Left ventricle myocardium superior (tissue), 1 donor: ENCODE data around the gene BRPF3. TPM values are rescaled to one million over a fixed set of nuclear protein-coding genes. Genes with fewer than 3 reads are reported as not detected.
A peak's percentile ranks its signal among the peaks of the same experiment; 100 is the strongest.

Experiments used
- ATAC-seq: fragments of 200-7000 bp; cut with Tn5 transposase; one replicate; pipeline ENCODE4 v1.9.1; 2020; ENCODE audit warnings: mild to moderate bottlenecking, moderate library complexity
- DNase-seq: peaks from one replicate; pipeline ENCODE4 v3.0.0-alpha.2; 2020
- intact Hi-C: fragments of 100-400 bp; cut with micrococcal nuclease; formaldehyde crosslinking; loops from one replicate; pipeline ENCODE4 v1.11.0; 2022
- long read RNA-seq: library from polyadenylated mRNA; unstranded; transcript quantifications from one replicate; pipeline ENCODE4 v2.0.0, GENCODE V29; 2021
- total RNA-seq: library from RNA; stranded (reverse); fragmentation: NEBNext Ultra II Directional; extraction: Animal tissue kit (Norgen Biotek cat#: 25700); gene quantifications from one replicate; pipeline ENCODE4 v1.2.1, GENCODE V29; 2021
- donor health status: DM: no; HTN: yes; CAD: no; lungs with severe emphysema.

BRPF3 gene
- 23.5 TPM for total RNA-seq
- long read RNA-seq, partial matches to known transcripts = 12 of 12 reads
- long read RNA-seq, other reads (novel, unspliced or antisense) = 0 of 12 reads

GRCh38 chr6:36196113-36196879 is at the start of gene BRPF3:
BRPF3 (plus strand) TSS chr6:36196744; CDS start chr6:36200323, 3,579 bp downstream.
- ATAC-seq = peak; percentile 79

GRCh38 chr6:36147294-36147693 is 49.2 kb upstream of the BRPF3 start:
- DNase-seq (no peak), ATAC-seq (no peak)
- intact Hi-C loops = no loop called here

More at GRCh38 chr6:36196113-36196879, at the start of gene BRPF3:
- intact Hi-C loops = no loop called here
- DNase-seq = peak; percentile 88

GRCh38 chr6:36149476-36149875 is 47.1 kb upstream of the BRPF3 start:
- intact Hi-C loops = no loop called here
- DNase-seq (no peak), ATAC-seq (no peak)

GRCh38 chr6:36150283-36150682 is 46.3 kb upstream of the BRPF3 start:
- no peak for ATAC-seq
- intact Hi-C loops = no loop called here

GRCh38 chr6:36154286-36154685 is 42.3 kb upstream of the BRPF3 start:
- intact Hi-C loops = no loop called here
- ATAC-seq = no peak
- DNase-seq = no peak

More at GRCh38 chr6:36150283-36150682, 46.3 kb upstream of the BRPF3 start:
- DNase-seq = no peak

- ATAC-seq = no peak
- no peak for DNase-seq
- intact Hi-C loops = no loop called here
Observed at GRCh38 chr6:36155662-36156061, 40.9 kb upstream of the BRPF3 start.

- ATAC-seq (no peak), DNase-seq (no peak)
- intact Hi-C loops = no loop called here
Observed at GRCh38 chr6:36160147-36160760, 36.3 kb upstream of the BRPF3 start.

GRCh38 chr6:36169023-36170007 is 27.2 kb upstream of the BRPF3 start:
- no peak for ATAC-seq
- DNase-seq = no peak
- intact Hi-C loops = no loop called here

- DNase-seq = no peak
- no peak for ATAC-seq
- intact Hi-C loops = no loop called here
Observed at GRCh38 chr6:36170704-36171103, 25.8 kb upstream of the BRPF3 start.

GRCh38 chr6:36171573-36171972 is 25.0 kb upstream of the BRPF3 start:
- intact Hi-C loops = no loop called here
- ATAC-seq = no peak
- DNase-seq = no peak

- intact Hi-C loops = no loop called here
- DNase-seq = no peak
- ATAC-seq = no peak
Observed at GRCh38 chr6:36177166-36177565, 19.4 kb upstream of the BRPF3 start.

- no peak for DNase-seq
- no peak for ATAC-seq
- intact Hi-C loops = no loop called here
Observed at GRCh38 chr6:36178544-36178943, 18.0 kb upstream of the BRPF3 start.

- DNase-seq (no peak), ATAC-seq (no peak)
- intact Hi-C loops = no loop called here
Observed at GRCh38 chr6:36180126-36180525, 16.4 kb upstream of the BRPF3 start.

- ATAC-seq (no peak), DNase-seq (no peak)
- intact Hi-C loops = no loop called here
Observed at GRCh38 chr6:36184311-36184710, 12.2 kb upstream of the BRPF3 start.

- ATAC-seq (no peak), DNase-seq (no peak)
- intact Hi-C loops = no loop called here
Observed at GRCh38 chr6:36186199-36186598, 10.3 kb upstream of the BRPF3 start.

- intact Hi-C loops = no loop called here
- no peak for ATAC-seq
Observed at GRCh38 chr6:36187446-36187845, 9.1 kb upstream of the BRPF3 start.

GRCh38 chr6:36195471-36196112 is 952 bp upstream of the BRPF3 start:
- intact Hi-C loops = no loop called here
- ATAC-seq (no peak), DNase-seq (no peak)

More at GRCh38 chr6:36187446-36187845, 9.1 kb upstream of the BRPF3 start:
- DNase-seq = no peak

- intact Hi-C loops = no loop called here
- ATAC-seq (peak; percentile 97), DNase-seq (peak; percentile 100)
Observed at GRCh38 chr6:36196880-36197548, 470 bp downstream of the BRPF3 start.
